Ascending aorta (tissue), 2 donors: ENCODE data around the gene ZBTB34. TPM values are rescaled to one million over a fixed set of nuclear protein-coding genes. Genes with fewer than 3 reads are reported as not detected.

Experiments used
- DNase-seq, 2 donors: peaks; one replicate each; pipeline ENCODE4 v3.0.0-alpha.2; 2019; ENCODE audit warnings: low spot score in 2 of 2
- H3K27ac ChIP-seq, 2 donors: fragments of 200-600 bp; sonication (generic); one replicate each; pipeline ENCODE4 v1.5.1; 2016 to 2017; ENCODE audit warnings: mild to moderate bottlenecking in 1 of 2
- H3K27me3 ChIP-seq: fragments of 200-600 bp; sonication (generic); one replicate; pipeline ENCODE4 v1.5.1; 2017
- H3K36me3 ChIP-seq, 2 donors: fragments of 200-600 bp; sonication (generic); one replicate each; pipeline ENCODE4 v1.5.1; 2016
- H3K4me1 ChIP-seq, 2 donors: fragments of 200-600 bp; sonication (generic); one replicate each; pipeline ENCODE4 v1.5.1; 2016 to 2017; ENCODE audit warnings: mild to moderate bottlenecking in 1 of 2
- H3K4me3 ChIP-seq, 2 donors: fragments of 200-600 bp; sonication (generic); one replicate each; pipeline ENCODE4 v1.5.1; 2016 to 2017; ENCODE audit warnings: mild to moderate bottlenecking in 1 of 2
- H3K9me3 ChIP-seq, 2 donors: fragments of 200-600 bp; sonication (generic); one replicate each; pipeline ENCODE4 v1.5.1; 2016
- intact Hi-C: fragments of 100-400 bp; cut with DNase I; formaldehyde crosslinking; loops from one replicate; pipeline ENCODE4 v1.15.1; 2023
- total RNA-seq: library from RNA; depleted of rRNA; stranded (reverse); fragments of >200 nt; gene quantifications from one replicate; pipeline ENCODE4 v1.1.0, GENCODE V29; 2016
- TF ChIP-seq, protein P1 (sequence below), 3 experiments: fragments of 200-600 bp in 2 of 3; fragments of 450-650 bp in 1 of 3; sonication (generic) in 2 of 3; IDR thresholded peaks; one replicate each; pipeline ENCODE4 v1.5.1; 2016 to 2019; ENCODE audit warnings: antibody characterized with exemption in 3 of 3, mild to moderate bottlenecking in 1 of 3, moderate library complexity in 1 of 3

ZBTB34 gene
- total RNA-seq, 1 donor from 2014 or later: 8.9 TPM

DNA sequence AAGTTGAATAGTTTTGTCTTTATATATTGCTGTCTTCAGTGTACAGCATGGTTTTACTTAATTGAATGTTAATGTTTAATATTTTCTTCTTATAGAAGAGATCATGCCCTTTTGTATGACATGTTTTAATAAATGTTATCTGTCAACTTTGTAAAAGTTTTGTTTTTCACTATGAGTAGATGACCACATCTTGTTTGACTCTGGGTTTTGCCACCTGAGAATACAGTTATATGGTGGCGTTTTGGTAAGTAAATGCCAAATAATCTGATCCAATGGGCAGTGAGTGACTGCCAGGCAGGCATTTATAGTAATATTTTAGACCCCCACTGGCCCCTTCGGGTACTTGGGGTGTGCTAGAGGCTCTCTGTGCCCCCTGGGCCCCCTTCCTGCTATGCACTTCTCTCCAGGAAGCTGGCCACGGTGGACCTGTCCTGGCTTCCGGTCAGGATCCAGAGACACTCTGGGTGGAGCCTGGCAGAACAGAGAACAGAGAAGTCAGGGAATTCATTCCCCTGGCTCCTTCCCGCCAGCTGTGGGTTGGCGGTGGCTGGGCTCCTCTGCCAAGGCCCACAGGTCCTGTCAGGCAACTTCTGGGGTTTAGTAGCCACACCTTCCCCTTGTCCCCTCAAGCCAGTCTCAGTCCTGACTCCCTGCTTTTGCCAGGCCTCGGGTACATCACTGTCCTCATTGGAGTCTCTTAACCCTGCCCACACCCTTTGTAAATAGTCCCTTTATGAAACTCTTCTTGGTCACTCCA is 22.2 kb upstream of the ZBTB34 start:
- no peaks in the 10 kb centered on the region for H3K4me1 ChIP-seq
- no peak for DNase-seq
- no peak overlapping the region for H3K4me3 ChIP-seq
- no peaks in the 10 kb centered on the region for H3K27me3 ChIP-seq
- peaks cover 12 to 33% of the 10 kb centered on the region in 2 donors for H3K36me3 ChIP-seq
- H3K27ac ChIP-seq: no peak overlapping the region
- H3K9me3 ChIP-seq: no peaks in the 10 kb centered on the region
- TF ChIP-seq, protein P1, sequence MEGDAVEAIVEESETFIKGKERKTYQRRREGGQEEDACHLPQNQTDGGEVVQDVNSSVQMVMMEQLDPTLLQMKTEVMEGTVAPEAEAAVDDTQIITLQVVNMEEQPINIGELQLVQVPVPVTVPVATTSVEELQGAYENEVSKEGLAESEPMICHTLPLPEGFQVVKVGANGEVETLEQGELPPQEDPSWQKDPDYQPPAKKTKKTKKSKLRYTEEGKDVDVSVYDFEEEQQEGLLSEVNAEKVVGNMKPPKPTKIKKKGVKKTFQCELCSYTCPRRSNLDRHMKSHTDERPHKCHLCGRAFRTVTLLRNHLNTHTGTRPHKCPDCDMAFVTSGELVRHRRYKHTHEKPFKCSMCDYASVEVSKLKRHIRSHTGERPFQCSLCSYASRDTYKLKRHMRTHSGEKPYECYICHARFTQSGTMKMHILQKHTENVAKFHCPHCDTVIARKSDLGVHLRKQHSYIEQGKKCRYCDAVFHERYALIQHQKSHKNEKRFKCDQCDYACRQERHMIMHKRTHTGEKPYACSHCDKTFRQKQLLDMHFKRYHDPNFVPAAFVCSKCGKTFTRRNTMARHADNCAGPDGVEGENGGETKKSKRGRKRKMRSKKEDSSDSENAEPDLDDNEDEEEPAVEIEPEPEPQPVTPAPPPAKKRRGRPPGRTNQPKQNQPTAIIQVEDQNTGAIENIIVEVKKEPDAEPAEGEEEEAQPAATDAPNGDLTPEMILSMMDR (IDR thresholded peaks at IDR 0.05): no peak
- intact Hi-C loops: no loop called here

DNA sequence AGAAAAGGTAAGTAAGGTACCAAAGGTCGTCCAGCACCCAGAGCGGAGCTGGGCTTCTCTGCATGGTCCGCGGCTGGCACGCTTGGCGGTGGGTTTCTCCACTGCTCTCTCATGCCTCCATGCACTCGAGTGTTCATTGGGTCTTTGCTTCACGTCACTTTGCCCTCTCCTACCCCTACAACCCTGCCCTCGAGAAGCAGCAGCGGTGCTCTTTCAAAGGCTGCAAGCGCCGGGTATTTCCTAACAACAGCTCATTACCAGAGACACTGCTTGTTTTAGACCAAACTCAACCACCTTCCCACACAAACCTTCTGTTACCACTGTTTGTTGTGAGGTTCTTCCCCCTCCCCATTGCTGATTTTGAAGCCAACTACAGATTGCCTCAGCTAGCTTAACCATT is 21.5 kb upstream of the ZBTB34 start:
- Histone ChIP-seq H3K9me3 (no peaks in the 10 kb centered on the region), H3K27me3 (no peaks in the 10 kb centered on the region), H3K4me3 (no peak overlapping the region), H3K36me3 (peaks cover 8 to 26% of the 10 kb centered on the region in 2 donors), H3K27ac (no peak overlapping the region), H3K4me1 (no peaks in the 10 kb centered on the region)
- TF ChIP-seq, protein P1 (IDR thresholded peaks at IDR 0.05): no peak
- intact Hi-C loops: no loop called here
- DNase-seq: no peak

DNA sequence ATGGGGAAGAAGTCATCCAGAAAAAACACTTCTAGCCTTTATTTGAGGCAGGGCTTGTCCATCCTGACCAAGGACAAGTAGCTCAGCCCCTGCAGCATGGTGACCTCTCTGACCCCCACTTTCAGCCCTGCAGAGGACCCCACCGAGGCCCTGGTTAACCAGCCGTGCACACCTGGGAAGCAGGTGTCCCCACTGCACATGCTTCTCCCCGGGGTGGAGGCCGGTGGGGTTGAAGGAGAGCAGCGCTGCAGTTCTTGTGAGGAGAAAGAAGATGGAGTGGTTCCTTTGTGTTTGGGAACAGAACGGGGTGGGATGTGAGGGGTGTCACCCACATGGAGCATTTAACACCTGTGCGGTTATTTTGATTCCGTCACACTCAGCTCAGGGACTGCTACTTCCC is 21.1 kb upstream of the ZBTB34 start:
- TF ChIP-seq, protein P1 (IDR thresholded peaks at IDR 0.05): no peak
- DNase-seq: no peak
- no peaks in the 10 kb centered on the region for H3K27me3 ChIP-seq
- no peak overlapping the region for H3K27ac ChIP-seq
- H3K9me3 ChIP-seq: no peaks in the 10 kb centered on the region
- intact Hi-C loops: no loop called here
- peaks cover 8 to 22% of the 10 kb centered on the region in 2 donors for H3K36me3 ChIP-seq
- H3K4me3 ChIP-seq: no peak overlapping the region
- H3K4me1 ChIP-seq: no peaks in the 10 kb centered on the region

DNA sequence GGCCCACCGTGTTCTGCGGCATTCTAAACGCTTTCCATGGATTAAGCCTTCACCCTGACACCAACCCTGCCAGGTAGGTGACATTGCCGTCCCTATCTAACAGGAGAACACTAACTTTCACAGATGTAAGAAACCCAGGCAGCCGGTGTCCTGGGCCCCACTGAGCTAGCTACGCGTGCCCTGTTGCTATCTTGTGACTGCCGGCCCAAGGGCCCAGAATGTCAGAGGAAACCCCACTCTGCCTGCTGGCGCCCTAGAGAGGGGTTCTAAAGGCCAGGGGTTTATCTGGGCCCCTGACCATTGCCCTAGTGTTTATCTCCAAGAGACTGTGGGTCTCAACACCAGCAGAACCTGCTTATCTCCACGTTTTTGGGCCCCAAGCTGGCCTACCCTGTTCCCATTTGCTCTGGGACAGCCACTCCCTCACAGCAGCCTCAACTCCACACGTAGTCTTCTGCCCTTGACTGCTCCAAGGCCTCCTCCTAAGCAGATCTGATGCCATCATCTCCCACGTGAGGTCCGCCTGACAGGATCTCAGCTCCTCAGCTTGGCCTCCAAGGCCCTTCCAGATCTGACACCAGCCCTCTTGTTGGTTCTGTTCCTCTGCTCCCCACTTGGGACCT is 18.1 kb upstream of the ZBTB34 start:
- H3K27me3 ChIP-seq: no peaks in the 10 kb centered on the region
- intact Hi-C loops: no loop called here
- DNase-seq: no peak

DNA sequence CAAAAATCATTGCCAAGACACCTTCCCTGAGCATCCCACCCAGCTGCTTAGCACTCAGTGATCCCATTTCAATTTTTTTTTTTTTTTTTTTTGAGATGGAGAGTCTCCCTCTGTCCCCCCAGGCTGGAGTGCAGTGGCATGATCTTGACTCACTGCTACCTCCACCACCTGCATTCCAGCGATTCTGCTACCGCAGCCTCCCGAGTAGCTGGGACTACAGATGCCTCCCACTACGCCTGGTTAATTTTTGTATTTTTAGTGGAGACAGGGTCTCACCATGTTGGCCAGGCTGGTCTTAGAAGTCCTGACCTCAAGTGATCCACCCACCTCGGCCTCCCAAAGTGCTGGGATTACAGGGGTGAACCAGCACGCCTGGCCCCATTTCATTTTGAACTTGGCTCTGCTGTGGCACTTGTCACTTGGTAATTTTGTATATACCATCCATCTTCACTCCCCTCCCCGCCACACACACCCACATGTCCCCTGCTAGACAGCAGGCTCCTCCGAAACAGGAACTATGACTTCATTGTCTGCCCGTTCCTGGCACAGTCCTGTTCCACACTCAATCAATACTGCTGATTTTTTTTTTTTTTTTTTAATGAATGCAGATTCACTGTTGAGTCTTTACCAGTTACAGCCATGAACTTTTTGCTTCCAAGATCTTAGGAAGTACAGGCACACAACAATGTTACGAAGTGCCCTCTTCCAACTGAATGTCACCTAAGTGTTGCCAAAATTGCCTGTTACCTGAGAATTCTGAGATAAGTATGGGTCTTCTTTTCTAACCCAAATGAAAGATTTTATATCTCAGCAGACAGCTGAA is 17.3 kb upstream of the ZBTB34 start:
- TF ChIP-seq, protein P1 (IDR thresholded peaks at IDR 0.05): no peak
- Histone ChIP-seq H3K4me3 (no peak overlapping the region), H3K4me1 (no peaks in the 10 kb centered on the region), H3K9me3 (no peaks in the 10 kb centered on the region), H3K27ac (no peak overlapping the region), H3K36me3 (peaks cover 0 to 5% of the 10 kb centered on the region in 2 donors), H3K27me3 (no peaks in the 10 kb centered on the region)
- intact Hi-C loops: no loop called here
- no peak for DNase-seq

More for the DNA sequence above, 18.1 kb upstream of the ZBTB34 start:
- TF ChIP-seq, protein P1 (IDR thresholded peaks at IDR 0.05): no peak
- H3K9me3 ChIP-seq: no peaks in the 10 kb centered on the region
- no peaks in the 10 kb centered on the region for H3K4me1 ChIP-seq
- H3K27ac ChIP-seq: no peak overlapping the region
- peaks cover under 1 to 9% of the 10 kb centered on the region in 2 donors for H3K36me3 ChIP-seq
- no peak overlapping the region for H3K4me3 ChIP-seq
